HG03064 (cell line): Measurements from ENCODE around the gene CORO6.

Source experiments
- ATAC-seq: cut with Tn5 transposase; IDR thresholded peaks from one replicate; pipeline ENCODE4 v1.9.1; 2021; ENCODE audit warnings: low read depth; ENCODE audit not compliant: unreplicated experiment

CORO6 gene

GRCh38 chr17:29568331-29569244, 54.1 kb downstream of the CORO6 start, which contains the start of gene TP53I13:
Gene TP53I13 (plus strand): TSS chr17:29568701. CDS start chr17:29568759, 58 bp downstream.
- no peak for ATAC-seq

GRCh38 chr17:29567554-29568330, 55.0 kb downstream of the CORO6 start:
- no peak for ATAC-seq

- no peak for ATAC-seq
Observed at GRCh38 chr17:29567304-29567553, 55.5 kb downstream of the CORO6 start.

GRCh38 chr17:29566473-29567303, 56.0 kb downstream of the CORO6 start, which contains the start of gene ABHD15:
Gene ABHD15 (minus strand): TSS chr17:29567037. CDS start chr17:29566966, 71 bp downstream.
- ATAC-seq = no peak

- ATAC-seq = no peak
Observed at GRCh38 chr17:29565643-29566472, 56.9 kb downstream of the CORO6 start.
